DMS153 treated with DMSO at 0.1 percent for 48 hours (cell line): ENCODE data around the gene IFITM1.
"Not testable (repeated sequence)": the region's sequence is repeated elsewhere in the genome, so short reads cannot be mapped to it uniquely, and the experiment has no call there.

ENCODE experiments used
- DNase-seq: peaks from one replicate; lab custom pipeline; 2025; ENCODE audit not compliant: unreplicated experiment; lab: John Stamatoyannopoulos, UW

Gene IFITM1

DNA sequence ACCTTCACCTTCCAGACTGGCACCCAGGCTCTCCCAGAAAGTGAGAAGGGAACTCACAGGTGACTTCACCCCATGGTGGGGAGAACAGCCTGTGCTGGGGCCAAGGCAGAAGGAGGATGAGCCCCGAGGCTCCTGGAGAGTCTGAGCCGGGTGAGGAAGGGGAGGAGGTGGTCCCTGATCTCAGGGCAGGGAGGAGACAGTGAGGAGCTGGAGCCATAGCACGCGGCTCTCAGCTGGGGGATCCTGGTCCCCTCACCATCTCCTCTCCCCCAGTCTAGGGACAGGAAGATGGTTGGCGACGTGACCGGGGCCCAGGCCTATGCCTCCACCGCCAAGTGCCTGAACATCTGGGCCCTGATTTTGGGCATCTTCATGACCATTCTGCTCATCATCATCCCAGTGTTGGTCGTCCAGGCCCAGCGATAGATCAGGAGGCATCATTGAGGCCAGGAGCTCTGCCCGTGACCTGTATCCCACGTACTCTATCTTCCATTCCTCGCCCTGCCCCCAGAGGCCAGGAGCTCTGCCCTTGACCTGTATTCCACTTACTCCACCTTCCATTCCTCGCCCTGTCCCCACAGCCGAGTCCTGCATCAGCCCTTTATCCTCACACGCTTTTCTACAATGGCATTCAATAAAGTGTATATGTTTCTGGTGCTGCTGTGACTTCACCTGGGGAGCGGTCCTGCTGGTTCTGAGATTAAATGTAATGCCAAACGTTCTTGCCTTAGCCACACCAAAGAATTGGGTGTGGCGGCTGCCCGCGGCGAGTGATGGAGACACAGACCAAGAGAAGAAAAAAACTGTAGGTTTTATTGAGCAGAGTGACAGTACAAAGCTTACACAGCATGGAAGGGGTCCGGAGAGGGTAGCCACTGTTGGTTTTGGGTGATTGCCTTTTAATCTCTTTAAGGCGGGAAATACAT is 4.8 kb upstream of the IFITM1 start:
- DNase-seq, result not testable (repeated sequence)

DNA sequence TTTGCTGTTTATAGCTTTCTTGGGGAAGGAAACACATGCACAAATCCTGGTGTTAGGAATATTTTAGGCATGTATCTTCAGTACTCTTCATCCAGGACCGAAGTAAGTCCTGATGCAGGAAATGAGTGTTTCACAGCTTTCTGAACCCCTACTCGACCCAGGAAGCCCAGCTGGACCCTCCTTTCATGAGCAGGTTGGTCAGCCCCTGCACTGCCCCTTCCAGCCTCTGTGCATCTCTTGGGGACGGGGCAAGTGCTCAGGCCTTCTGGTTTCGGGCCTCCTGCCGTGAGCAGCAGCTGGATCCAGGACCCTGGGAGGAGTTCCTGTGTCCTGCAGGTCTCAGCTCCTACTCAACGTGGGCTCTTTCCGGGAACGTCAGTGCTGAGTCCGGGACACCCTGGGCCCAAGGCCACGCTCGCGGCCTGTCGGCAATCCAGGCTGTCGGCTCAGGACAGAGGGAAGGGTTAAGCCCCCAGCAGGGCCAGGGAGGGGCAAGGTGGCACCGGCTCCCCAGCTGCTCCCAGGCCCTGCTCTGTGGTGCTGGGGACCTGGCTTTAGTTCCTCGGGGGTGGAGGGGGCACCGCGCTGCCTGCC is 3.8 kb upstream of the IFITM1 start:
- not testable (repeated sequence) for DNase-seq

DNA sequence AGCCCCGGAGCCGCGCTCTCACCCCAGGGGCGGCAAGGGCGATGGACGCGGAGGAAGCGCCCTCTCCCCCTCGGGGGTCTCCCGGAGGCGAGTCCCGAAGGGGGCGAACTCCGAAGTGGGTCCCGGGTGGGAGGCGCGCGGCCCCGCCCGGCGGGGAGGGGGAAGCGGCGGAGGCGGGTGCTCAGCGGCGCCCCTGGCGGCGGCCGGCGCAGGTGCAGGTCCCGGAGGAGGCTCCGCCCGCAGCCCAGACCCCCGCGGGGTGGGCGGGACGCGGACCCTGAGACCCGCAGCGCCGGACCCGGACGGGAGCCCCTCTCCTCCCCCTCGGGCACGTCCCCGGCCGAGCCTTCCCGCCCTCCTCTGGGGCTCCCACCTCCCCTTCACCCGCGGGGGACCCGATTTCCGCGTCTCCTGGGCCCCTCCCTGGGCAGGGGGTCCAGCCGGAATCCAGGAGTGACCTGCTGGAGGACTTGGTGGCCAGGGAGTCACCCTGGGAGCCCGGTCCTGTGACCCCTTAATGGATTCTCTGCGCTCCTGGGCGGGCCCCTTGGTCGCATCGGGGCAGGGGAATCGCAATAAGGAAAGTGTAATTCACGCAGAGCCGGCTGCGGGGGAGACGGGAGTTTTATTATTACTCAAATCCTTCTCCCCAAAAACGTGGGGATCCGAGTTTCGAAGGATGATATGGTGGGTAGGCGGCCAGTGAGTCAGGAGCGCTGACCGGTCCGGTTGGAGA is 2.7 kb upstream of the IFITM1 start:
- not testable (repeated sequence) for DNase-seq

DNA sequence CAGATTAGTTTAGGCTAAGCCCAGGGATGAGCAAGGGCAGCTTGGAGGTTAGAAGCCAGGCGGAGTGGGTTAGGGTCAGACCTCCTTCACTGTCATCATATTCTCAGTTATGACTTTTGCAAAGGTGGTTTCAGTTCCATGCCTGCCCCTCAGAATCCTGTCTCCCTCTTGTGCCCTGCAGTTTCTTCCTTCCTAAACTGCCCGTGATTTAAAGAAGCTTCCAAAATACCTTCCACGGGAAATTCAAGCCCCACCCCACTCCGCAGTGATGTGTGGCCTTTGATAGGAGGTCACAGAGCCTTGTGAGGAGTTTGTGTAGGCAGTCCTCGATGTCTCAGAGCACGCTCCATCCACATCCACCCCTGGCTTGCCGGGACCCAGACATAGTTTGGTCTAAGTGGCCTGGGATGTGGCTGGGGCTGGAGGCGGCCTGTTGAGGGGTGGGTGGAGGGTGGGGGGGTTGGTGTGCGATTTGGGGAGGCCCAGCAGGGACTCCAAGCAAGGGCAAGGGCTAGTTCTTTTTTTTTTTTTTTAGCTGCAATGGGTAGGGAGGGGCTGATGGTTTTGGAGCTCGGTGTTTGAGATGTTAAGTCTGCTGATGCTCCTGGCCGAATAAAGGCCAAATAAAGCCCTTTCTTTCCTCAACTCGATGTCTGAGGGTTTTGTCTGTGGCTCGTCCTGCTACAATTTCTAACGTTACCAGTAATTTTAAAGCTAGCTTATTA is 1.6 kb upstream of the IFITM1 start:
- DNase-seq, result no peak

DNA sequence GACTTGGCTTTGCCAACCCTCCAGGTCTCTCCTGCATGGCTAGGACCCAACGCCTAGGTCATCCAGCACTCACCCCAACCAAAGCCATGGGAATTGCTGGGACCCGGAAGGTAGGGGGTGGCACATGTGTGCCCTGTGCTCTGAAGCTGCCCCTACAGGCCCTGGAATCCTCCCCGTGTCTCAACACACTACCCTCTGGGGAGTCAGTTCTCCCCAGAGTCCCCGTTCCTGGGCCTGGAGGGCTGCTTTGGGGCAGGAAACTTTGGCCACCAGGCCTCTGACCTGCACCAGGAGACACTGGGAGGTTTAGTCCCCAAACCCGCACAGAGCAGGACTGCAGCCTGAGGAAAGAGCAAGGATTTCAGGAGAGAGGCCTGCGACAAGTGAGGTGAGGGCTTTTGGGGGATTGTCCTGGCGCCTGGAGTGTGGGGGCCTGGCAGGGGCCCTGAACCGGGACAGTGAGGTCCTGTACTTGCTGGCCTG is 495 bp upstream of the IFITM1 start:
- DNase-seq, result no peak

DNA sequence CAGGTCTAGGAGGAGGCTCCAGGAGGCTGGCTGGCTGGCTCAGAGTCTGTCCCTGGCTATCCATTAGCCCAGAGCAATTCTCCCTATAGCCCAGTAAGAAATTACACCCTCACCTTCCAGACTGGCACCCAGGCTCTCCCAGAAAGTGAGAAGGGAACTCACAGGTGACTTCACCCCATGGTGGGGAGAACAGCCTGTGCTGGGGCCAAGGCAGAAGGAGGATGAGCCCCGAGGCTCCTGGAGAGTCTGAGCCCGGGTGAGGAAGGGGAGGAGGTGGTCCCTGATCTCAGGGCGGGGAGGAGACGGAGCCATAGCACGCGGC is 675 bp downstream of the IFITM1 start:
- DNase-seq, result not testable (repeated sequence)

DNA sequence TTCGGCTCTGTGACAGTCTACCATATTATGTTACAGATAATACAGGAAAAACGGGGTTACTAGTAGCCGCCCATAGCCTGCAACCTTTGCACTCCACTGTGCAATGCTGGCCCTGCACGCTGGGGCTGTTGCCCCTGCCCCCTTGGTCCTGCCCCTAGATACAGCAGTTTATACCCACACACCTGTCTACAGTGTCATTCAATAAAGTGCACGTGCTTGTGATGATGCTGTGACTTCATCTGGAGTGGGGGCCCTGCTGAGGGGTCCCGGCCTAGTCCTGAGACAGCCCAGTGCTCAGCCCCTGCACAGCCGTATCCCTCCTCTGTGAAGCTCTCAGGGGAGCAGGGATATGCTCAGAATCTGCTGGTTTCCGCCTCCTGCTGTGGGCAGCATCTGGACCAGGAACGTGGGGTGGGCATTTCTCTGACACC is 1.2 kb downstream of the IFITM1 start:
- DNase-seq, result no peak

DNA sequence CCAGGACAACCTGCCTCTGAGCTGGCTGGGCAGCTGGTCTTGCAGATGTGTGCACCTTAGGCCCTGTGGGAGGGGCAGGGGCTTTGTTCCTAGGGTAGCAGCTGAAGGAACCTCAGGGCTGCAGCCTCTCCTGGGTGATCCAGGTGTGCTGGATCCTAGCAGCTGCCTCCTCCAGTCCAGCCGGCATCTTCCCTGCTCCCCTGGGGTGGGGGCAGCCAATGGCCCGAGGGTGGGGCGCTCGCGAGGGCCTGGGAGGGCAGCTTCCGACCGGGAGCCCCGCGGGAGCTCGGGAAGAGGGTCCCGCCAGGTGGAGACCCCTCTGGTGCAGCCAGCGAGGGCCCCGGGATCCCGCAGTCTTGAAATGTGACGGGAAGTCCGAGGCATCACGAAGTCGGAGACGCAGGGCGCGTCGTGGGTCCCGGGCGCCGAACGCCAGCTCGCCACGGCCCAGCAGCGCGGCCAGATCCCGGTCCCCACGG is 1.7 kb downstream of the IFITM1 start:
- DNase-seq, result no peak

DNA sequence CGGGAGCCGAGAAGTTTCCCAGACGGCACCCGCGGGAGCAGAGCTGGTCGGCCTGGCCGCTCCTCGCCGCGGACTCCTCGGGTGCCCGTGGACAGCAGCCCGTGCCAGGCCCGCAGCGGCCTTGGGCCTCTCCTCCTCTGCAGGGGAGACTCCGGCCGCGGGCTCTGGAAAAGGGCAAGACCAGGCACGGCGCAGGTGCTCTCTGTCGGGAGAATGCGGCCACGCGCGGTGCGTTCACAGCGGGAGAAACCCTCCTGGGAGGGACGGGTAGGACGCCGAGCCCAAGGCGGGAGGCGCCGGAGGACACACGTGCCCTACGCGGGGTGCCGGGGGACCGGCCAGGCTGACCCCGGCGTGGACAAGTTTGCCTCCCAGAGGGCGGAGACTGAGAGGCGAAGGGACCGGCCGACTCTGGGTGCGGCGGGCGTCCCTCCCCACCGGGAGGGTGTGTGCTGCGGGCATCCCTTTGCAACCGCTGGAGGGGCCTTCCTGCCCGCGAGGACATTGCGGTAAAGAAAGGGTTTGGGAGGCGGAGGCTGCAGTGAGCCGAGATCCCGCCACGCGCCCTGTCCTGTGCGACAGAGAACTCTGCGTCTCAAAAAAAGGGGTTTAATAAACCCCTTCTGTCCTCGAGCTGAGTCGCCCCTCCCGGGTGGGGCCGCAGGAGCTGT is 2.3 kb downstream of the IFITM1 start:
- no peak for DNase-seq

DNA sequence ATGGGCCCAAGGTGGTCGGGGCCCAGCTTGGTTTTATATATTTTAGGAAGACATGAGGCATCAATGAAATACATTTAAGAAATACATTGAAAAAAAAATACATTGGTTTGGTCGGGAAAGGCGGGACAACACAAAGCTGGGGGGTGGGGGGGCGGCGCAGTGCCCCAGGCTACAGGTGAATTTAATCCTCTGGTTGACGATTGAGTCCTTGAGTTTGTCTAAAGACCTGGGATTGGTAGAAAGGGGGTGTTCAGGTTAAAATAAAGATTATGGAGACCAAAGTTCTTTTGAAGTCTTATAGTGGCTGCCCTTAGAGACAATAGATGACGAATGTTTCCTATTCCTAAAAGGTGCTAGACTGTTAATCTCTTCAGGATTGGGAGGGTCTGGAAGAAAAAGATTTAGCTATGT is 3.1 kb downstream of the IFITM1 start:
- no peak for DNase-seq

DNA sequence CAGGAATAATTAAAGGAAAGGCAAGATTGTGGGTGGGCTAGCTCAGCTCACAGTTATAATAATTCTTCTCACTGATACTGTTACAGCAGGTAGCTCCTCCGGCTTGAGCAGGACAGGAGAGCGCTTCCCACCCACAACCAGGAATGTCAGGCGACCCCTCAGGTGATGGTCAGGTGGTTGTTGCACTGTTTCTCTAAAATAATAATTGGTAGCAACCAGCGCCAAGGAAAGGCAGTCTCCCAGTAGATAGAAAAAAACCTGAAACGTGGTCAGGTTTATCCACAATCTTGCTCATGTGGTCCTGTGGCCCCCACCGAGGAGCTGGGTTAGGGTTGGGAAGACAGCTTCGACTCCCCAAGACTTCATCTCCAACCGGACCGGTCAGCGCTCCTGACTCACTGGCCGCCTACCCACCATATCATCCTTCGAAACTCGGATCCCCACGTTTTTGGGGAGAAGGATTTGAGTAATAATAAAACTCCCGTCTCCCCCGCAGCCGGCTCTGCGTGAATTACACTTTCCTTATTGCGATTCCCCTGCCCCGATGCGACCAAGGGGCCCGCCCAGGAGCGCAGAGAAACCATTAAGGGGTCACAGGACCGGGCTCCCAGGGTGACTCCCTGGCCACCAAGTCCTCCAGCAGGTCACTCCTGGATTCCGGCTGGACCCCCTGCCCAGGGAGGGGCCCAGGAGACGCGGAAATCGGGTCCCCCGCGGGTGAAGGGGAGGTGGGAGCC is 4.0 kb downstream of the IFITM1 start:
- DNase-seq, result not testable (repeated sequence)

DNA sequence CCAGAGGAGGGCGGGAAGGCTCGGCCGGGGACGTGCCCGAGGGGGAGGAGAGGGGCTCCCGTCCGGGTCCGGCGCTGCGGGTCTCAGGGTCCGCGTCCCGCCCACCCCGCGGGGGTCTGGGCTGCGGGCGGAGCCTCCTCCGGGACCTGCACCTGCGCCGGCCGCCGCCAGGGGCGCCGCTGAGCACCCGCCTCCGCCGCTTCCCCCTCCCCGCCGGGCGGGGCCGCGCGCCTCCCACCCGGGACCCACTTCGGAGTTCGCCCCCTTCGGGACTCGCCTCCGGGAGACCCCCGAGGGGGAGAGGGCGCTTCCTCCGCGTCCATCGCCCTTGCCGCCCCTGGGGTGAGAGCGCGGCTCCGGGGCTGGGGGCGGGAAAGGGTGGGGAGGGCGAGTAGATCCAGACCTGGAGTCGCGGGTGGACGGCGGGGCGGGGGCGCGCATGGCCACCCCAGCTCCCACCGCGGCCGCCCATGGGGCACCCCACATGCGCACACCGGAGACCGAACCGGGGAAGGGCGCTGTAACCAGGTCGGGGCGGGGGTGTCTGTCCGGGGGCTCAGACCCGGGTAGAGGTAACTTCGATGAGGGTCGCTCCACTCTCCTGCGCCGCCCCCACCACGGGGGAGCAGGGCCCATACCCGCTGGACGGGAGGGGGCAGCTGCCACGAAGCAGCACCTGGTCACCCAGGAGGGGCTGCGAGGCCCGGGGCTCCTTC is 4.7 kb downstream of the IFITM1 start:
- DNase-seq, result not testable (repeated sequence)

DNA sequence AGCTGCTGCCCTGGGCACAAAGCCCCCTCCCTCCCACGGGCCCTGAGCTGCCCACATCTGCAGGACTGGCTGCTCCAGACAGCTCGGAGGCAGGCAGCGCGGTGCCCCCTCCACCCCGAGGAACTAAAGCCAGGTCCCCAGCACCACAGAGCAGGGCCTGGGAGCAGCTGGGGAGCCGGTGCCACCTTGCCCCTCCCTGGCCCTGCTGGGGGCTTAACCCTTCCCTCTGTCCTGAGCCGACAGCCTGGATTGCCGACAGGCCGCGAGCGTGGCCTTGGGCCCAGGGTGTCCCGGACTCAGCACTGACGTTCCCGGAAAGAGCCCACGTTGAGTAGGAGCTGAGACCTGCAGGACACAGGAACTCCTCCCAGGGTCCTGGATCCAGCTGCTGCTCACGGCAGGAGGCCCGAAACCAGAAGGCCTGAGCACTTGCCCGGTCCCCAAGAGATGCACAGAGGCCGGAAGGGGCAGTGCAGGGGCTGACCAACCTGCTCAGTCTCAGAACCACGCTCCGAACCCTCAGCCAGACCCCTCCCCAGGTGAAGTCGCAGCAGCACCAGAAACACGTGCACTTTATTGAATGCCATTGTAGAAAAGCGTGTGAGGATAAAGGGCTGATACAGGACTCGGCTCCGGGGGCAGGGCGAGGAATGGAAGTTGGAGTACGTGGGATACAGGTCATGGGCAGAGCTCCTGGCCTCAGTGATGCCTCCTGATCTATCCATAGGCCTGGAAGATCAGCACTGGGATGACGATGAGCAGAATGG is 5.5 kb downstream of the IFITM1 start:
- DNase-seq, result not testable (repeated sequence)

DNA sequence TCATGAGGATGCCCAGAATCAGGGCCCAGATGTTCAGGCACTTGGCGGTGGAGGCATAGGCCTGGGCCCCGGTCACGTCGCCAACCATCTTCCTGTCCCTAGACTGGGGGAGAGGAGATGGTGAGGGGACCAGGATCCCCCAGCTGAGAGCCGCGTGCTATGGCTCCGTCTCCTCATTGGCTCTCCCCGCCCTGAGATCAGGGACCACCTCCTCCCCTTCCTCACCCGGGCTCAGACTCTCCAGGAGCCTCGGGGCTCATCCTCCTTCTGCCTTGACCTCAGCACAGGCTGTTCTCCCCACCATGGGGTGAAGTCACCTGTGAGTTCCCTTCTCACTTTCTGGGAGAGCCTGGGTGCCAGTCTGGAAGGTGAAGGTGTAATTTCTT is 6.0 kb downstream of the IFITM1 start:
- not testable (repeated sequence) for DNase-seq

DNA sequence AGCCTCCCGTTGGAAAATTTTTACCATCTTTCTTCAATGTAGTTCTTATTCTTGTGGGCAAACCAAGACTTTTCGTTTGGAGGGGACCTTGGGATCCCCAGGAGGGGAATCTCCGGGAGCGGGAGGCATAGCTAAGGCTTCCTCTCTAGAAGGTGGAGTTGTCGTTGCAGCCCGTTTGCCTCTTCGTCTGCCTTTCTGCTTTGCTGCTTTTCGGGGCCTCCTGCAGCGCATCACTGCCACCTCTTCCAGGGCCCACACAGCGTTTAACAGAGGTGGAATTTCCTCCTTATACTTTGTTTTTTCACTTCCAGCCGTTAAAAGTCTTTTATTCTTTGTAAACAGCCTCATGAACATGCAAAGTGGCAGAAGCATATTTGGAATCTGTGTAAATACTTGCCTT is 10.3 kb downstream of the IFITM1 start:
- DNase-seq, result no peak

DNA sequence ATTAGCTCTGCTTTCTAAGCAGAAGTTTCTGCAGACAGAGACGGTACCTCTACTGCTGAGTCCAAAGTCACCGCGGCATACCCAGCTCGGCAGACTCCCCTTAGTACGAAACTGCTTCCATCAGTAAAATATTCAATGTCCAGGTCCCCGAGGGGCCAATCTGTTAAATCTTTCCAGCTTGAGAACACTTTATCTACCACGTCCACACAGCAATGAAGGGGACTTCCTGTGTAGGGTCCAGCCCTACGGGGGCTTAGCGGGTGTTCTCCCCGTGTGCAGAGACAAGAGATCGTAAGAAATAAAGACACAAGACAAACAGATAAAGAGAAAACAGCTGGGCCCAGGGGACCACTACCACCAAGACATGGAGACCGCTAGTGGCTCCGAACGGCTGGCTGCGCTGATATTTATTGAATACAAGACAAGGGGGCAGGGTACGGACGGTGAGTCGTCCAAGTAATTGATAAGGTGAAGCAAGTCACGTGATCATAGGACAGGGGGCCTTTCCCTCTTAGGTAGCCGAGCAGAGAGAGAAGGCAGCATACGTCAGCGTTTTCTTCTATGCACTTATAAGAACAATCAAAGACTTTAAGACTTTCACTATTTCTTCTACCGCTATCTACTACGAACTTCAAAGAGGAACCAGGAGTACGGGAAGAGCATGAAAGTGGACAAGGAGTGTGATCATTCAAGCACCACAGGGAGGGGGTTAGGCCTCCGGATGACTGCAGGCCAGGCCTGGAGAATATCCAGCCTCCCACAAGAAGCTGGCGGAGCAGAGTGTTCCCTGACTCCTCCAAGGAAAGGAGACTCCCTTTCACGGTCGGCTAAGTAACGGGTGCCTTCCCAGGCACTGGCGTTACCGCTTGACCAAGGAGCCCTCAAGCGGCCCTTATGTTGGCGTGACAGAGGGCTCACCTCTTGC is 11.0 kb downstream of the IFITM1 start:
- DNase-seq, result not testable (repeated sequence)
